ENCODE data around the gene SLC17A5.

Gene SLC17A5

GRCh38 chr6:73547036-73547435, 106.8 kb downstream of the SLC17A5 start:
- H3K9ac ChIP-seq (ENCODE audit: low read depth, low read length), result no peak overlapping the region
- H3K27ac ChIP-seq (ENCODE audit: low read depth, low read length), result no peak overlapping the region
- H3K4me3 ChIP-seq (ENCODE audit: low read depth, low read length), result no peak overlapping the region
- no peaks in the 10 kb centered on the region for H3K36me3 ChIP-seq (ENCODE audit: control insufficient read depth, insufficient read depth, low read length)
- H3K4me1 ChIP-seq (ENCODE audit: control insufficient read depth, insufficient read depth, low read length), result no peaks in the 10 kb centered on the region
- no peaks in the 10 kb centered on the region for H3K9me3 ChIP-seq (ENCODE audit: control insufficient read depth, insufficient read depth, low read length)
- no peaks in the 10 kb centered on the region for H3K27me3 ChIP-seq (ENCODE audit: control insufficient read depth, insufficient read depth, low read length)
